Measurements from ENCODE around the gene MRPL23.

MRPL23 gene

DNA sequence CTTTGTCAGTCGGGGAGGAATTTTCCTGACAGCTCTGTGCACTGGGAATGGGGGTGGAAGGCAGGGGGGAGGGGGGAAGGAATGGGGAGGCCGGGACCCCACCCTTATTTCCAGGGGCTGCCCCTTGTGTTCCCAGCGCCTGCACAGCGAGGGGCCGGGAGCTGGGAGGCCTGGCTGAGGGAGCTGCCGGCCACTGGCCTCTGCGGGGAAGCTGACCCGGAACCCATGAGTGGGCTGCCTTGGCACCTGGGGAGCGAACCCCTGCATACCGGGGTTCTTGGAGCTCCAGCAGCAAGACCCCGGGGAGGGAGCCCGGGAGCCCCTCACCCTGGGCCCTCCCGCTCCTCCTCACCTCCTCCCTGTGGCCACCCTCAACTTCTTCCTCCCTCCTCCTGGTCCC, 47.0 kb downstream of the MRPL23 start:
- no peak for DNase-seq (ENCODE audit: extremely low spot score)
- CTCF ChIA-PET = interaction anchor here (0.6 to 1.3 kb wide), 5 partner anchors 9 to 300 kb away, joined by 3 read pairs; no protein-coding TSS in a partner anchor
- TF ChIP-seq, protein P1, sequence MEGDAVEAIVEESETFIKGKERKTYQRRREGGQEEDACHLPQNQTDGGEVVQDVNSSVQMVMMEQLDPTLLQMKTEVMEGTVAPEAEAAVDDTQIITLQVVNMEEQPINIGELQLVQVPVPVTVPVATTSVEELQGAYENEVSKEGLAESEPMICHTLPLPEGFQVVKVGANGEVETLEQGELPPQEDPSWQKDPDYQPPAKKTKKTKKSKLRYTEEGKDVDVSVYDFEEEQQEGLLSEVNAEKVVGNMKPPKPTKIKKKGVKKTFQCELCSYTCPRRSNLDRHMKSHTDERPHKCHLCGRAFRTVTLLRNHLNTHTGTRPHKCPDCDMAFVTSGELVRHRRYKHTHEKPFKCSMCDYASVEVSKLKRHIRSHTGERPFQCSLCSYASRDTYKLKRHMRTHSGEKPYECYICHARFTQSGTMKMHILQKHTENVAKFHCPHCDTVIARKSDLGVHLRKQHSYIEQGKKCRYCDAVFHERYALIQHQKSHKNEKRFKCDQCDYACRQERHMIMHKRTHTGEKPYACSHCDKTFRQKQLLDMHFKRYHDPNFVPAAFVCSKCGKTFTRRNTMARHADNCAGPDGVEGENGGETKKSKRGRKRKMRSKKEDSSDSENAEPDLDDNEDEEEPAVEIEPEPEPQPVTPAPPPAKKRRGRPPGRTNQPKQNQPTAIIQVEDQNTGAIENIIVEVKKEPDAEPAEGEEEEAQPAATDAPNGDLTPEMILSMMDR (IDR thresholded peaks at IDR 0.05; ENCODE audit: control extremely low read depth, extremely low read depth, low read depth, missing control alignments) = no peak
- POLR2A ChIA-PET = no interaction called here

DNA sequence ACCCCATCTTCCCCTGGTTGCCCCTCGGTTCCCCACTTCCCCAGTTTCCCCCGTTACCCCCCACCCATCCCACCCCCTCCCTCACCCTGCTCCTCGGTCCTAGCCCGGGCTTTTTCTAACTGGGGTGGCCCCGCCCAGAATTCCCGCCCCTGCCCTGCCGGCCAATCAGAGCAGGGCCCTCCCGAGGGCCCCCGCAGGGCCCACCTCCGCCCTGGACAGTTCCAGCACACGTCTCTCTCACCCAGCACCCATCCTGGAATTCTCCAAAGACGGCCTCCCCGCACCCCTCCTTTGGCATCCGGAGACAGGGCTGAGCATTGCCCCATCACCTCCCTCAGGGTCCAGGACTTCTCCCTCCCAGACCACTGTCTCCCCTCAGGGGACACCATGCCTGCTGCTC, 50.6 kb downstream of the MRPL23 start, which contains the start of gene H19:
Gene H19 (minus strand): TSS at position 88 of the 400 bp plus-strand sequence.
- CTCF ChIA-PET = interaction anchor here (1.1 to 1.5 kb wide), 4 partner anchors 11 to 304 kb away, joined by 3 to 8 read pairs (median 4); no protein-coding TSS in a partner anchor
- TF ChIP-seq, protein P1 (IDR thresholded peaks at IDR 0.05; ENCODE audit: control extremely low read depth, extremely low read depth, low read depth, missing control alignments) = no peak
- POLR2A ChIA-PET = no interaction called here
- DNase-seq (ENCODE audit: extremely low spot score) = no peak

DNA sequence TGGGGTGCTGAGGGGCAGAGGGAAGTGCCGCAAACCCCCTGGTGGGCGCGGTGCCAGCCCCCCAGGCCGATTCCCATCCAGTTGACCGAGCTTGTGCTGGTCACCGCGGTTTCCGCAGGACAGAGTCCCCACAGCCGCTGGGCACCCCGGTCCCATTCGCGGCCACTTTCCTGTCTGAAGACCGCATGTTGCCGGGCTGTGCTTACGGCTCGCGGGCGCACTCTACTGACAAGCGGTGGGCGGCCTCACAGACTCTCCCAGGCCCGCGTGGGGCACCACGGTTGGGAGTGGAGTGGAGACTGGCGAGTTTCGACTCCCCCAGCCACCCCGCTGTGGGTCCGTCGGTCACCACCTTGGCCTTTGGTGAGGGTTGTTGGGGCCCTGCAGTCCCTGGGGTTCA, 51.2 kb downstream of the MRPL23 start:
- ChIA-PET POLR2A (no interaction called here), CTCF (interaction anchor here (1.3 to 1.5 kb wide), 3 partner anchors 11 to 304 kb away, joined by 3 to 8 read pairs (median 5); no protein-coding TSS in a partner anchor)
- no peak for DNase-seq (ENCODE audit: extremely low spot score)
- TF ChIP-seq, protein P1 (IDR thresholded peaks at IDR 0.05; ENCODE audit: control extremely low read depth, extremely low read depth, low read depth, missing control alignments) = no peak

DNA sequence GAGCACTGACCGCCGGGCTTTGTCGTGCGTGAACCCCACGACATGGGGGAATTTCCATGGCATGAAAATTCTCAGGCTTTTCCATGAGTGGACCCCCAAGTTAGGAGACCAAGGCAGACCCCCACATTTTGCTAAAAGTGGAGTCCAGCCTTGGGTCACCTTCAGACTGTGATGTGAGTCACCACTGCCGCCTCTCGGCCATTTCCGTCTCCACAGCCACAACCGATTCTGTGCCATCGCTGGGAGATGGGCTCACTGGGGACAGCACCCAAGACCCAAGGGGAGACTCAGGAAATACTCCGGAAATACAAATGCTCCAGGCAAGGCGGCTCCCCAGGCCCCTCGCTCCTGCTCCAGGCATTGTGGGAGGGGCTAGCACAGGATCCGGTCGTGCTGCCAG, 51.7 kb downstream of the MRPL23 start:
- ChIA-PET POLR2A (no interaction called here), CTCF (interaction anchor here (1.0 to 4.8 kb wide), 6 partner anchors 49 to 306 kb away, joined by 3 to 83 read pairs (median 6); partner anchors contain the start of gene TNNI2)
- TF ChIP-seq, protein P1 (IDR thresholded peaks at IDR 0.05; ENCODE audit: control extremely low read depth, extremely low read depth, low read depth, missing control alignments) = no peak
- no peak for DNase-seq (ENCODE audit: extremely low spot score)

DNA sequence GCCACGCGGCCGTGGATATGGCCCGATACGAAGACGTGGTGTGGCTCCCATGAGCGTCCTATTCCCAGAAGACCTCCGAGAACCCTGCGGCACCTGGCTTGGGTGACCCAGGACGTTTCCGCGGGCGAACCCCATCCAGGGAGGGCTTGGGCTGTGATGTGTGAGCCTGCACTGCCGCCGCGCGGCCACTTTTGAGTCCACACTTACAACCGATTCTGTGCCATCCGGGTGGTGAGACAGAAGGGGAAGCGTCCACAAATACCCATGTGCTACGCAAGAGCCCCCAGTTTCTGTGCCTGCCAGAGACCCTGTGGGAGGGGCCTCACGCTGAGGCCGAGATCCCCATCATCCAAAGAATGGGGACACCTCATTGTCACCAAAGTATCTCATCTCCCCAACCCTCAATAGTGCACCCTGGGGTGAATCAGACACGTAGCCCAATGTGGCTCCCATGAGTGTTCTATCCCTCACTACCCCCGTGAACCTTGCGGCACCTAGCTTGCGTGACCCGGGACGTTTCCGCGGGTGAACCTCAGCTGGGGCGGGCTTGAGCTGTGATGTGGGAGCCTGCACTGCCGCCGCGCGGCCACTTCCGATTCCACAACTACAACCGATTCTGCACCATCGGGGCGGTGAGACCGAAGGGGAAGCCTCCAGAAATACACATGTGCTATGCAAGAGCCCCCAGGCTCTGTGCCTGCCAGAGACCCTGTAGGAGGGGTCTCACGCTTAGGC, 55.1 kb downstream of the MRPL23 start:
- ChIA-PET CTCF (interaction anchor here (0.7 to 4.8 kb wide), 25 partner anchors 11 to 364 kb away, joined by 3 to 83 read pairs (median 4); partner anchors contain the start of genes SYT8 and TNNI2), POLR2A (no interaction called here)
- DNase-seq (ENCODE audit: extremely low spot score) = no peak
- TF ChIP-seq, protein P1 (IDR thresholded peaks at IDR 0.05; ENCODE audit: control extremely low read depth, extremely low read depth, low read depth, missing control alignments) = no peak

DNA sequence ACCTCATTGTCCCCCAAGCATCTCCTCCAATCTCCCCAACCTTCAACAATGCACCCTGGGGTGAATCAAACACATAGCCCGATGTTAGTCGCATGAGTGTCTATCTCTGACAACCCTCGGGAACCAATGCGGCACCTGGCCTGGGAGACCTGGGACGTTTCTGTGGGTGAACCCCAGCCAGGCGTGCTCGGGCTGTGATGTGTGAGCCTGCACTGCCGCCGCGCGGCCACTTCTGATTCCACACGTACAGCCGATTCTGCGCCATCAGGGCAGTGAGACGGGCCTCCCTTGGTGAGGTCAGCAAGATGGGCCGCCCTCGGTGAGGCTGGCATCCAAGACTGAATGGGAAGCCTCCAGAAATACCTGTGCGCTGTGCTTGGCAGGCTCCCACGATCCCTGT, 55.7 kb downstream of the MRPL23 start:
- DNase-seq (ENCODE audit: extremely low spot score) = no peak
- POLR2A ChIA-PET = no interaction called here
- TF ChIP-seq, protein P1 (IDR thresholded peaks at IDR 0.05; ENCODE audit: control extremely low read depth, extremely low read depth, low read depth, missing control alignments) = no peak
- CTCF ChIA-PET = interaction anchor here (1.3 to 4.8 kb wide), 11 partner anchors 18 to 350 kb away, joined by 3 to 83 read pairs (median 8); partner anchors contain the start of gene SYT8
